Hepatocyte (in vitro differentiated cells): ENCODE measurements around the gene NDST4.

Experiments used
- CTCF ChIP-seq: fragments of 200-600 bp; sonication (generic); IDR thresholded peaks from 2 replicates; pipeline ENCODE4 v1.5.1; 2016; ENCODE audit warnings: antibody characterized with exemption, mild to moderate bottlenecking; ENCODE audit not compliant: poor library complexity
- EZH2 ChIP-seq: fragments of 200-600 bp; sonication (generic); IDR thresholded peaks from 2 replicates; pipeline ENCODE4 v1.6.1; 2016; ENCODE audit warnings: antibody characterized with exemption, mild to moderate bottlenecking, borderline replicate concordance
- EZH2phosphoT487 ChIP-seq: fragments of 200-600 bp; sonication (generic); IDR thresholded peaks from one replicate; pipeline ENCODE4 v1.6.1; 2018; ENCODE audit warnings: antibody characterized with exemption, mild to moderate bottlenecking, low read depth, moderate library complexity; ENCODE audit not compliant: unreplicated experiment, severe bottlenecking

GRCh38 chr4:114839986-114840385, 273.4 kb downstream of the NDST4 start:
- TF ChIP-seq CTCF, result no peak
- no peak for TF ChIP-seq EZH2
- TF ChIP-seq EZH2phosphoT487, result no peak
